Retinal pigment epithelial cell (primary cell): ENCODE measurements around the gene SOX11.
A peak's percentile ranks its signal among the peaks of the same experiment; 100 is the strongest.
"Not testable (repeated sequence)": the region's sequence is repeated elsewhere in the genome, so short reads cannot be mapped to it uniquely, and the experiment has no call there.

Source experiments
- DNase-seq: peaks from one replicate; pipeline ENCODE4 v3.0.0-alpha.2; 2010; ENCODE audit warnings: low read depth
- H3K4me3 ChIP-seq: 2 replicates; pipeline ENCODE4 v1.5.1; 2011; ENCODE audit warnings: mild to moderate bottlenecking, low read length, control low read depth, moderate library complexity
- TF ChIP-seq, protein P1 (sequence below): conservative IDR thresholded peaks from 2 replicates; pipeline ENCODE4 v1.5.1; 2011; ENCODE audit warnings: low read depth, low read length, control low read depth, inconsistent platforms

Gene SOX11

DNA sequence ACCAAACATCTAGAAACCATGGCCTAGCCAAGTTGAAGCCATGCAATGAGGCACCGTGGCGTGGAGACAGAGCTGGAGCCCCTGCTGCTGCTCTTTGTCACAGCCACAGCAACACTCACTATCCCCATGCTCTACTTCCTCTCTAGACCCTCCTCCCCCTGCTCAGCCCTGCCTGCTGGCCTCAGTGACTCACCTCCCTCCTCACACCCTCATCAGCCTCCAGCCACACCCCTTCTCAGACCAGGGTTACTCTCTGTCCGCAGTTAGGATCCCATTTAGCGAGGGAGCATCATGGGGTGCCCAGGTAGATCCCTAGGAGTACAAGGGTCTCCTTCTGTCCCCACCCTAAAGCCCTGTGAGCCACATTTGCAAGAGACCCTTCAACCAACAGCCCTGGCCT lies 25.4 kb upstream of the SOX11 start:
- TF ChIP-seq, protein P1, sequence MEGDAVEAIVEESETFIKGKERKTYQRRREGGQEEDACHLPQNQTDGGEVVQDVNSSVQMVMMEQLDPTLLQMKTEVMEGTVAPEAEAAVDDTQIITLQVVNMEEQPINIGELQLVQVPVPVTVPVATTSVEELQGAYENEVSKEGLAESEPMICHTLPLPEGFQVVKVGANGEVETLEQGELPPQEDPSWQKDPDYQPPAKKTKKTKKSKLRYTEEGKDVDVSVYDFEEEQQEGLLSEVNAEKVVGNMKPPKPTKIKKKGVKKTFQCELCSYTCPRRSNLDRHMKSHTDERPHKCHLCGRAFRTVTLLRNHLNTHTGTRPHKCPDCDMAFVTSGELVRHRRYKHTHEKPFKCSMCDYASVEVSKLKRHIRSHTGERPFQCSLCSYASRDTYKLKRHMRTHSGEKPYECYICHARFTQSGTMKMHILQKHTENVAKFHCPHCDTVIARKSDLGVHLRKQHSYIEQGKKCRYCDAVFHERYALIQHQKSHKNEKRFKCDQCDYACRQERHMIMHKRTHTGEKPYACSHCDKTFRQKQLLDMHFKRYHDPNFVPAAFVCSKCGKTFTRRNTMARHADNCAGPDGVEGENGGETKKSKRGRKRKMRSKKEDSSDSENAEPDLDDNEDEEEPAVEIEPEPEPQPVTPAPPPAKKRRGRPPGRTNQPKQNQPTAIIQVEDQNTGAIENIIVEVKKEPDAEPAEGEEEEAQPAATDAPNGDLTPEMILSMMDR, result no peak
- DNase-seq, result no peak
- H3K4me3 ChIP-seq, result no peak overlapping the region

DNA sequence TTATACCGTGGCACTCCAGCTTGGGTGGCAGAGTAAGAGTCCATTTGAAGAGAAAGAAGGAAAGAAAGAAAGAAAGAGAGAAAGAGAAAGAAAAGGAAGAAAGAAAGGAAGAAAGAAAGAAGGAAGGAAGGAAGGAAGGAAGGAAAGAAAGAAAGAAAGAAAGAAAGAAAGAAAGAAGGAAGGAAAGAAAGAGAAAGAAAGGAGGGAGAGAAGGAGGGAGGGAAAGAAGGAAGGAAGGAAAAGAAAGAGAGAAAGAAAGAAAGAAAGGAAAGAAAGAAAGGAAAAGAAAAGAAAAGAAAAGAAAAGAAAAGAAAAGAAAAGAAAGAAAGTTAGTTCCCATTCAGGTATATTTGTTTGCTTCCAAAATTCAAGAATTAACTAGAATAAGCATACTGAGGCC lies 24.5 kb upstream of the SOX11 start:
- H3K4me3 ChIP-seq, DNase-seq: not testable (repeated sequence)

DNA sequence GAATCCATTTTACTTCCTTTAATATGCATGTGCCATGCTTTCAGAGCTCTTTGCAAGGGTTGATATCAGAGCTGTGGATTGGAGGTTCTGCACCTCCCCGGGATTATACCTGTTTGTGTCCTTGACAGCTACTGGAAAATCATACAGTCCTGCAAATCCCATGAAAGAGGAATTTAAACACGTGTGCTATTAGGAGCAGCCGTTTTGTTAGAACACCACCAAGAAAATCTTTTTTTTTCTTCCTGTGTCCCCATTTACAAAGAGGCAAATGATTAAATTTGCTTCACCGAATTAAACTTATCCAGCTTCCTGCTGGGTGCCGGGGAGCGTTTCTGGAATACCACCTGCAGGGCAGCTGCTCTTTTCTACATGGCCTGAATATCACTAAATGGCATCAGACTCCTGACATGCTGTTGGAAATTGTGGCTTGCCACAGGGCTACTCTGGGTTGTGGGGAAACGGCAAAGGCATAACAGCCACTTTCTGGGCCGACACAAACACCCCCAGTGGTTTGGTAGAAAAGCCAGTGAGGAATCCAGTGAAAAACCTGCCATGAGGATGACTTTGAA lies 23.4 kb upstream of the SOX11 start:
- DNase-seq, result no peak
- TF ChIP-seq, protein P1, result no peak
- H3K4me3 ChIP-seq, result no peak overlapping the region

DNA sequence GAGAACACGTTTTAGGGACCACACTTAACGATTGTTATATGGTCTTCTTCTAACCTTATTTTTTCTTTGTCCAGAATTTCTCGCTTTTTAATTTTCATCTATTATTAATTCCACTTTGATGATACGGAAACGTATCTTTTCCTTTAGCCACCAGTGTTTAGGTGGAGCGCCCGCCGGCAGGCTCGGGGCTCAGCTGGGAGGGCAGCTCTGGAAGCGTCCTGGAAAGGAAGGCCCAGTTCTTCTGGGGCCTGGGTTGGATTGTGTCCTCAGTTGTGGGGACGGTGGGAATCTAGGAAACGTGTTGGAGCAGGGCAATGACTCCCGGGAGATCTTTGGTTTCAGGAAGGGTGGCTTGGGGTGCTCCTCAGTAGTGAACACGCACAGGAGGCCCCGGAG lies 19.4 kb upstream of the SOX11 start:
- TF ChIP-seq, protein P1, result no peak
- no peak for DNase-seq
- H3K4me3 ChIP-seq, result peak overlapping the region; percentile 50

DNA sequence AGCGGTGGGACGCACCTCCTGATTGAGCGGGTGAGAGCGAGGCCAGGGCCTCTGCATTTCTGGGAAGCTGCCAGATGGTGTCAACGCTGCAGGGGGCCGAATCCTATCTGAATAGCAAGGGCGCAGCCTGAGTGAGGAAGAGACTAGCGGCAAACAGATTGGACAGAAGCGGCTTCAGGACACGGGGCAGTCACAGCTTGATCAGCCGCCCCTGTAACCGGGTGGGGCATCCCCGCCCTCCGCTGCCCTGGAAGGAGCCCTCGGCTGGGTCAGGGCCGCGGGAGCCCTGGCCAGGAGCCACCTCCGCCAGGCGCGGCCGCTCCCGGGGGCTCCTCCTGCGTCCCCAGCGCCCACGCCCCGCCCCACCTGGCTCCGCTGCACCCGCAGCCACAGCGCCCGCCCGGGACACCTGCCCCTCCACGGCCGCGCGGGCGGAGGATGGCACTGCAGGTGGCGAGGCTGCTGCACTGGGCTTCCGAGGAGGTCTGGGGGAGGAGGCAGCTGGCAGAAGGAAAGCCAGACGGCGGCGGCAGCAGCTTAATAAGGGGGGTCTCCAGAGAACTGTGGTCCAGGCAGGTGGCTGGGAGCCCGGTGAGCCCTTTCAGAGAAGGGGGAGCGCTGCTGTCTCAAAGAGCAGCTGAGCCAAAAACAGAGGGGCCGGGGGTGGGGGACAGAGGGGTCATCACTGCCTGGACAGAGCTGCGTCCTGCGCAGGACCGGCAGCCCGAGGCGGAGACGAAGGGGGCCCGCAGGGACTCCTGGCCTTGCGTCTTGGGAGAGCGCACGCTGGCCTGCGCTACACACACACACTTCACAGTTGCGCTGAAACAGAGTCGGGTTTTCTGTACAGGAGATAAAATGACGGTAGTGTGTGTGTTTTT lies 18.8 kb upstream of the SOX11 start:
- peak overlapping the region; percentile 50 for H3K4me3 ChIP-seq
- DNase-seq, result no peak
- TF ChIP-seq, protein P1, result no peak

DNA sequence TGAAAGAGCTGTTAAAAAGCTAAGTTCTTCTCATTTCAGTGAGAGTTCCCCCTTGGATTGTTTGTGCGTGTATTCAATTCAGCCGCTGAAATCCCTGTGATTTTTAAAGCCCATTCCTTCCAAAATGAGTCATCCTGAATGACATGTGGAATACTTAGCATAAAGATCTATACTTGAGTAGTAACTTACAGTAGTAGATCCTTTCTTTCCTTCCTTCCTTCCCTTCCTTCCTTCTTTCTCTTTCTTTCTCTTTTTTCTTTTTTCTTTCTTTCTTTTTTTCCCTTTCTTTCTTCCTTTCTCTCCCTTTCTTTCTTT lies 18.2 kb upstream of the SOX11 start:
- peak overlapping the region; percentile 50 for H3K4me3 ChIP-seq
- DNase-seq, result no peak
- TF ChIP-seq, protein P1, result no peak

DNA sequence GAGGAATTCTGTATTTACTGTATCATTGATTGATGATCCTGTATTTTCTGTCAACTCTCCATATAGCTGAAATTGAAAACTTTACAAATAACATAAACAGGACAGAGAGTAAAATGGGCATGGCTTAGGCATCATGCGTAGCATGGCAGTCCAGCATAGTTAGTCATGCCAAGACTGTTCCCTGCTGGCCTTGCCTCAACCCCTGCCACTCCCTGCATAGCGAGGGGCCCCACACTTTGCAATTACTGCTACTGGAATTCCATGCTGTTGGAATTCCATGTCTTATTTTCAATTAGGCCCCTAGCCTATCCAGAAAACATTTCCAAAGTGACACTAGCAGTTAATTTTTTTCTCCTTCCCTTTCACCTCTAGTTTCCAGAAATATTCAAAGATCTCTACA lies 15.1 kb upstream of the SOX11 start:
- no peak overlapping the region for H3K4me3 ChIP-seq
- no peak for DNase-seq
- TF ChIP-seq, protein P1, result no peak
